Bronchial epithelial cell (primary cell): ENCODE data around the gene PLEKHG1. TPM values are rescaled to one million over a fixed set of nuclear protein-coding genes. Genes with fewer than 3 reads are reported as not detected.

ENCODE experiments used
- DNase-seq: peaks from one replicate; pipeline ENCODE4 v3.0.0-alpha.2; 2010; ENCODE audit warnings: low read depth
- FAIRE-seq: peaks from 2 replicates; lab custom pipeline; 2011; peaks lifted over from hg19 to GRCh38; lab: Jason Lieb, UNC
- H3K27me3 ChIP-seq: 2 replicates; pipeline ENCODE4 v1.5.1; 2011; ENCODE audit warnings: low read length; ENCODE audit not compliant: control insufficient read depth, insufficient read depth
- H3K36me3 ChIP-seq: 2 replicates; pipeline ENCODE4 v1.5.1; 2011; ENCODE audit warnings: low read length; ENCODE audit not compliant: control insufficient read depth, insufficient read depth
- H3K4me3 ChIP-seq: 2 replicates; pipeline ENCODE4 v1.5.1; 2011; ENCODE audit warnings: mild to moderate bottlenecking, low read depth, low read length, control low read depth
- CTCF ChIP-seq: IDR thresholded peaks from 2 replicates; pipeline ENCODE4 v1.5.1; 2011; ENCODE audit warnings: mild to moderate bottlenecking, moderate library complexity, low read length, control low read depth, inconsistent platforms; ENCODE audit not compliant: insufficient read depth, severe bottlenecking
- total RNA-seq: library from RNA; depleted of rRNA; stranded (reverse); fragments of >200 nt; gene quantifications from 2 replicates; pipeline ENCODE4 v1.2.1, GENCODE V29; 2014

The PLEKHG1 gene
- total RNA-seq, 1 donor from 2014 or later = 10.5 TPM

- H3K27me3 ChIP-seq = no peaks in the 10 kb centered on the region
- TF ChIP-seq CTCF = no peak
- no peak for FAIRE-seq
Observed at GRCh38 chr6:150573041-150573681, 26.5 kb upstream of the PLEKHG1 start.

DNA sequence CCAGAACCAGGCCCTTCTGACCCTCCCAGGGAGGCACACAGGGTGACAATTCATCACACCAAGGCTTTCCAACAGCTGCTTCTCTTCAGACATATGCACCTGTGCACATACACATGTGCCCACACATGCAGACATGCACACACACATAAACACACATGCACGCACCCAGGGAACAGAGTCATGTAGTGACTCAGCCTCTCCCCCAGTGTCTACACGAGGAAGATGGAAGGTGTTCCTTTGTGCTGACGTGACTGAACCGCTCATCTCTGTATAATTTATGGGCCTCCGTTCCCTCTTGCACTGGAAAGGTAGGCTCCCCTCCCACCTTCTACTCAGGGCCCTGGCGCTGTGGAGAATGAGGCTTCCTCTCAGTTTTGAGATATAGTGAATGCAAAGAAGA is 23.8 kb upstream of the PLEKHG1 start:
- no peak overlapping the region for H3K4me3 ChIP-seq
- no peak for DNase-seq
- FAIRE-seq = no peak
- H3K36me3 ChIP-seq = no peaks in the 10 kb centered on the region
- no peak for TF ChIP-seq CTCF
- H3K27me3 ChIP-seq = no peaks in the 10 kb centered on the region

More at GRCh38 chr6:150573041-150573681, 26.5 kb upstream of the PLEKHG1 start:
- no peak overlapping the region for H3K4me3 ChIP-seq
- H3K36me3 ChIP-seq = no peaks in the 10 kb centered on the region
- no peak for DNase-seq

DNA sequence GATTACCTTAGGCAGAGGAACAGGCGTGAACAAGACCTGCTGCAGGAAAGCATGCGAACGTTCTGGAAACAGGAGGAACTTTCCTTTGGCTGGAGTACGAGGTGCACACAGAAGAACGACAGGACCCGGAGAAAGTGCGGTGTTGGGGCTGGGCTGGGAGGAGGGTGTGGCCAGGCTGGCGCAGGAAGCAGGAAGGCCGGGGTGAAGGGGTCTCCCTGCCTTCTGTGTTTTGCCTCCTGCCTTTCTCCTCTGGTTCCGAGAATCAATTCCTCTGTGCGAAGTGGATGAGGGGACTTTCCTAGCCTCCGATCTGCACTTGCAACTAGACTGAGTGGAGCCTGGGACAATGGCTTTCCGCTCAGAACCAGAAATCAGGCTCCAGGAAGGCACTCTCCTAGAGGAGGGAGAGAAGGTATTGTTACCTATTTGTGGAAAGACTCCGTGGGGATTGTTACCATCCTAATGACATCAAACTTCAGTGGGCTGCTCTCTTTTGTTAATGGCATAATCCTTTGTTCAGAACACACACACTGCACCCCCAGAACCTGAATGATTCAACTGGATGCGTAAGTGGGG is 22.9 kb upstream of the PLEKHG1 start:
- TF ChIP-seq CTCF = no peak
- Histone ChIP-seq H3K4me3 (no peak overlapping the region), H3K27me3 (no peaks in the 10 kb centered on the region), H3K36me3 (no peaks in the 10 kb centered on the region)
- no peak for DNase-seq
- FAIRE-seq = no peak

DNA sequence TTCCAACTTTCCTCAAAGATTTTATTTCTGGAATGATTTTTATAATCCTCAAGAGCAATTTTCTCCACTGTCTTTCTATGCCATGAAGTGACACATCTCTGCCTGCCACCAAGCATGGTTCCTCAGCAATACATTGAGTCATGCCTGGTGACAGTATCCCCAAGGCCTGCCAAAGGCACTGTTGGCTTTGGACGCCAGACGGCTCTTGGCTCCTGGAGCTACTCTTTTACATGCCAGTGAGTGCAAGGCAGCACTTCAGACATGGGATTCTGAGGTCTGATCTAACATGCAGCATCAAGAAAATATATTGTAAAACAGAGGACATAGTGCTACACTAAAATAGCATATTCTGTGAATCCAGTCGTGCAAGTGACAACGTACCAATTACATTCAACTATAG is 20.1 kb upstream of the PLEKHG1 start:
- no peaks in the 10 kb centered on the region for H3K36me3 ChIP-seq
- H3K27me3 ChIP-seq = no peaks in the 10 kb centered on the region
- DNase-seq = no peak
- TF ChIP-seq CTCF = no peak
- no peak for FAIRE-seq
- H3K4me3 ChIP-seq = no peak overlapping the region

GRCh38 chr6:150580489-150580888 is 19.2 kb upstream of the PLEKHG1 start:
- Histone ChIP-seq H3K36me3 (no peaks in the 10 kb centered on the region), H3K27me3 (no peaks in the 10 kb centered on the region), H3K4me3 (no peak overlapping the region)
- TF ChIP-seq CTCF = no peak
- FAIRE-seq = peak; percentile 50
- DNase-seq = no peak

DNA sequence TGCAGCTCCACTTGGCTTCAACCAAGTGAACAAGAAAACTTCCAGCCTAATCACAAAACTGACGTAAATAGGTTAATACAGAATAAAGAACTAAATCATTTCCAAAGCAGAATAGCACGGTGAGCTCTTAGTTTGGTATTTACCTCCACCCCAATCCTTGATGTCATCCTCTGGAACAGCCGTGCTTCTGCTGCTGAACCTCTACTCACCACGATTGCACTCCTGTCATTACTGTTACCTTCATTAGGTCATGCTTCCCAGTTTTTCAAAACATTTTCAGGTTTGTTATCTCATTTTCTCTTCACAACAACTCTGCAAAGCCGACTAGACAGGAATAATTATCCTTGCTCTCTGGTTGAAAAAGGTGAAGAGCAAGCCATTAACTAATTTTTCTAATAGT is 15.6 kb upstream of the PLEKHG1 start:
- Histone ChIP-seq H3K36me3 (no peaks in the 10 kb centered on the region), H3K27me3 (no peaks in the 10 kb centered on the region), H3K4me3 (no peak overlapping the region)
- no peak for DNase-seq
- FAIRE-seq = no peak
- no peak for TF ChIP-seq CTCF
